GM06990 (cell line): ENCODE data around the gene POPDC2.

Source experiments
- DNase-seq: peaks from one replicate; pipeline ENCODE4 v3.0.0-alpha.2; 2011; ENCODE audit not compliant: insufficient read length; ENCODE audit errors: extremely low read depth
- H3K27me3 ChIP-seq: replicated peaks from 2 replicates; pipeline ENCODE4 v1.6.0; 2011; ENCODE audit warnings: low read length; ENCODE audit not compliant: control insufficient read depth, insufficient read depth
- H3K36me3 ChIP-seq: 2 replicates; pipeline ENCODE4 v1.5.1; 2011; ENCODE audit warnings: low read length; ENCODE audit not compliant: control insufficient read depth, insufficient read depth
- H3K4me3 ChIP-seq: replicated peaks from 2 replicates; pipeline ENCODE4 v1.5.1; 2011; ENCODE audit warnings: low read depth, mild to moderate bottlenecking, control low read depth, low read length
- TF ChIP-seq, protein P1 (sequence below): IDR thresholded peaks from 2 replicates; pipeline ENCODE4 v1.5.1; 2011; ENCODE audit warnings: low read length, control low read depth, mild to moderate bottlenecking, inconsistent platforms; ENCODE audit not compliant: insufficient read depth, poor library complexity, severe bottlenecking

Gene POPDC2

GRCh38 chr3:119625451-119626153, 34.8 kb downstream of the POPDC2 start:
- H3K36me3 ChIP-seq = peaks cover 2% of the 10 kb centered on the region
- H3K27me3 ChIP-seq = no peaks in the 10 kb centered on the region
- H3K4me3 ChIP-seq = no peak overlapping the region
- TF ChIP-seq, protein P1, sequence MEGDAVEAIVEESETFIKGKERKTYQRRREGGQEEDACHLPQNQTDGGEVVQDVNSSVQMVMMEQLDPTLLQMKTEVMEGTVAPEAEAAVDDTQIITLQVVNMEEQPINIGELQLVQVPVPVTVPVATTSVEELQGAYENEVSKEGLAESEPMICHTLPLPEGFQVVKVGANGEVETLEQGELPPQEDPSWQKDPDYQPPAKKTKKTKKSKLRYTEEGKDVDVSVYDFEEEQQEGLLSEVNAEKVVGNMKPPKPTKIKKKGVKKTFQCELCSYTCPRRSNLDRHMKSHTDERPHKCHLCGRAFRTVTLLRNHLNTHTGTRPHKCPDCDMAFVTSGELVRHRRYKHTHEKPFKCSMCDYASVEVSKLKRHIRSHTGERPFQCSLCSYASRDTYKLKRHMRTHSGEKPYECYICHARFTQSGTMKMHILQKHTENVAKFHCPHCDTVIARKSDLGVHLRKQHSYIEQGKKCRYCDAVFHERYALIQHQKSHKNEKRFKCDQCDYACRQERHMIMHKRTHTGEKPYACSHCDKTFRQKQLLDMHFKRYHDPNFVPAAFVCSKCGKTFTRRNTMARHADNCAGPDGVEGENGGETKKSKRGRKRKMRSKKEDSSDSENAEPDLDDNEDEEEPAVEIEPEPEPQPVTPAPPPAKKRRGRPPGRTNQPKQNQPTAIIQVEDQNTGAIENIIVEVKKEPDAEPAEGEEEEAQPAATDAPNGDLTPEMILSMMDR = no peak
- DNase-seq = no peak

DNA sequence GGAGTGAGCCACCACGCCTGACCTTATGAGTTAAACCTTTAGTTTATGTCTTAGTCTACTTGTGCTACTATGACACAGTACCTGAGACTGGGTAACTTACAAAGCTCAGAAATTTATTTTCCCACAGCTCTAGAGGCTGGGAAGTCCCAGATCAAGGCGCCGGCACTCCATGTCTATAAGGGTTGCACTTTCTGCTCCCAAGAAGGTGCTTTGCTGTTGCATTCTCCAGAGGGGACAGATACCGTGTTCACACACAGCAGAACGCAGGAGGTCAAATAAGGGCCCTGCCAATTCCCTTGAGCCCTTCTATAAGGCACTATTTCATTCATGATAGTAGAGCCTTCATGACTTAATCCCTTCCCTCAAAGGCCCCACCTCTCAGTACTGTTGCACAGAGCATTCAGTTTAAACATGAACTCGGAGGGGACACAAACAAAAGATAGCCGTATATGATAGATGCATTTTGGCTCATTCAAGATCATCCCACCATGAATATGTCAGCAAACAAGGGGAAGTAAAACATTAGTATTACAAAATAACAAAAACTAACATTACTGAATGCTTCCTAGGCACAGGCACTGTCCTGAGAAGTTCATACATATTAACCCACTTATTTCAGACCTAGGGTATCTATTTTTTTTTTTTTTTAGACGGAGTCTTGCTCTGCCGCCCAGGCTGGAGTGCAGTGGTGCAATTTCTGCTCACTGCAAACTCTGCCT, 36.2 kb downstream of the POPDC2 start:
- peak; percentile 25 for DNase-seq
- H3K27me3 ChIP-seq = no peaks in the 10 kb centered on the region
- H3K4me3 ChIP-seq = no peak overlapping the region
- TF ChIP-seq, protein P1 = no peak
- H3K36me3 ChIP-seq = peaks cover 2% of the 10 kb centered on the region

DNA sequence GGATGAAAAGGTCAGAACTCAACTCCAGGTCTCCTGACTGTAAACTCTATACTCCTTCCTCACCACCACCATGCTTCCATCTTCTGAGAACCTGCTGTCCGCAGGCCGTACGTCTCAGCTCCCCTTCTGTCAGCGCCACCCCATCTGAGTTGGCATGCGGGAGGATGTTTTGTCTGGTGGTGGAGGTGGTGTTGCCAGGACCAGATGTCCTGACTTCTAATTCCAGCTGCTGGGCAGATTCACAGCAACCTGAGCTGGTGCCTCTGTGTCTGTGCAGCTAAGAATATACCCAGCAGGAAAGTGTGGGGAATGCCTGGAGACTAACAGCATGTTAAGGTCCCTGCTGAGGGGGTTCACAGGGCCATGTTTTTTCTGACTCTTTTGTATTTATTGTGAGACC, 39.5 kb downstream of the POPDC2 start:
- H3K27me3 ChIP-seq = no peaks in the 10 kb centered on the region
- TF ChIP-seq, protein P1 = no peak
- peaks cover 6% of the 10 kb centered on the region for H3K36me3 ChIP-seq
- no peak overlapping the region for H3K4me3 ChIP-seq
- no peak for DNase-seq

DNA sequence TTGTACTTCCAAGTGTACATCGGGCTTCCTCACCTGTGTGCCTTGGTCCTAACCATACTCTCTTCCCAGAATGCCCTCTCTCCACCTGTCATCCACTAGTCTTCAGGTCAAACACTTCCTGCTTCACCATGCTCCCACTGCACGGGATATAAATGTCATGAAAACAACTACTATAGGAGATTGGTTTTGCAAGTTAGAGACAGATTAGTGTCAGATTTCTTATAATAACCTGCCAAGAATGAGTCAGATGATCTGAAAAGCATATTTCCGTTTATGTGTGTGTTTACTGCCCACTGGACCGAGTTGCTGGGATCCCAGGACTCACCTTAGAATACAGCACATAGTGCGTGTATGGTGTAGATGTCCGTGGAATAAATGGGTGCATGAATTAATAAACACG, 41.3 kb downstream of the POPDC2 start:
- no peak overlapping the region for H3K4me3 ChIP-seq
- no peak for DNase-seq
- H3K27me3 ChIP-seq = no peaks in the 10 kb centered on the region
- peaks cover 6% of the 10 kb centered on the region for H3K36me3 ChIP-seq
- TF ChIP-seq, protein P1 = no peak

DNA sequence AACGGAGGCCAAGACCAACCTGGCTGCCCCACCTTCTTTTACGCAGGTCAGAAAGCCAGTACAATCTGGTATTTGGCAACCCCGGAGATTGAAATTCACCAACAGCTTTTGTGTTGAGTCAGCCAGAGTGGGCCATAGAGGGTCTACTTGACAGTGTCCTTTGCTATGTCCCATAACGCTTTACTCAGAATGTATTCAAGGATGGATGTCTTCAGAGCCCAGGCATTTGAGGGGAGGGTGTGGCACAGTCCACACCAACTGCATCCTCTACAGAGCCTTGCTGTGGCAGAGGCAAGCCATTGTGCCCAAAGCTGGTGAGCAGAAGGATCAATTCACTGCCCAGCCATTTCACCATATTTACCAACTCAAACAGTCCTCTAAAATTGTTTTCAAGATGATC, 44.3 kb downstream of the POPDC2 start:
- no peak for DNase-seq
- H3K36me3 ChIP-seq = peaks cover 6% of the 10 kb centered on the region
- TF ChIP-seq, protein P1 = no peak
- no peaks in the 10 kb centered on the region for H3K27me3 ChIP-seq
- no peak overlapping the region for H3K4me3 ChIP-seq

DNA sequence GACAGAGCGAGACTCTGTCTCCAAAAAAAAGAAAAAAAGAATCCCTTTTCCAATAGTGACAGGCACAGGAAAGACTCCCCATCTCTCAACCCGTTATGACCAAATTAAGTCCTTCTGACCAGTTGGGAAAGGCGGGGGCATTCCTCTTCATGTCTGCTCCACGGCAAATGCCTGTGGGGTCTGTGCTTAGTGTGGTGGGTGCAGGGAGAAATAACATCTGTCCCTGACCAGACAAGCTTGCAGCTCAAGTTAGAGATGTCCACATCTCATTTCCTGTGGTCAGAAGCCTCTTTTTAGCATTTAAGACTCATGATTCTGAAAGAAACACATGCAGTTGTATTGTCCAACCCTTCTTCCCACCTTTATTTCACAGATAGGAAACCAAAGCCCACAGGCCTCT, 46.5 kb downstream of the POPDC2 start:
- H3K4me3 ChIP-seq = no peak overlapping the region
- H3K27me3 ChIP-seq = no peaks in the 10 kb centered on the region
- TF ChIP-seq, protein P1 = no peak
- H3K36me3 ChIP-seq = peaks cover 2% of the 10 kb centered on the region
- DNase-seq = no peak
